HTR-8/SVneo (cell line): Measurements from ENCODE around the gene LDAH.

Experiments used
- DNase-seq: peaks from one replicate; pipeline ENCODE4 v3.0.0; 2011; ENCODE audit warnings: low spot score, mixed read lengths; ENCODE audit not compliant: insufficient read length
- FAIRE-seq: peaks from 2 replicates; lab custom pipeline; 2011; peaks lifted over from hg19 to GRCh38; lab: Jason Lieb, UNC

LDAH gene

GRCh38 chr2:20689428-20690264 lies 133.3 kb downstream of the LDAH start:
- FAIRE-seq (no peak), DNase-seq (no peak)

GRCh38 chr2:20687260-20687832 lies 135.6 kb downstream of the LDAH start:
- no peak for FAIRE-seq
- DNase-seq = no peak

GRCh38 chr2:20684581-20685063 lies 138.3 kb downstream of the LDAH start:
- no peak for DNase-seq
- no peak for FAIRE-seq

GRCh38 chr2:20682167-20682920 lies 140.6 kb downstream of the LDAH start:
- DNase-seq (no peak), FAIRE-seq (no peak)

- FAIRE-seq = no peak
- no peak for DNase-seq
Measured at GRCh38 chr2:20680744-20681375, 142.0 kb downstream of the LDAH start.

- FAIRE-seq = no peak
- no peak for DNase-seq
Measured at GRCh38 chr2:20678780-20679179, 144.1 kb downstream of the LDAH start.

- FAIRE-seq = no peak
- no peak for DNase-seq
Measured at GRCh38 chr2:20678086-20678395, 144.9 kb downstream of the LDAH start.

GRCh38 chr2:20677301-20678085 lies 145.4 kb downstream of the LDAH start:
- FAIRE-seq (no peak), DNase-seq (no peak)

GRCh38 chr2:20676353-20677215 lies 146.3 kb downstream of the LDAH start:
- FAIRE-seq (peak; percentile 59), DNase-seq (no peak)

GRCh38 chr2:20675701-20676352 lies 147.1 kb downstream of the LDAH start:
- DNase-seq = peak; percentile 52

GRCh38 chr2:20674974-20675679 lies 147.8 kb downstream of the LDAH start:
- FAIRE-seq = peak; percentile 78

More at GRCh38 chr2:20675701-20676352, 147.1 kb downstream of the LDAH start:
- FAIRE-seq = peak; percentile 4

GRCh38 chr2:20674309-20674965 lies 148.5 kb downstream of the LDAH start:
- FAIRE-seq = peak; percentile 89
- DNase-seq = no peak

More at GRCh38 chr2:20674974-20675679, 147.8 kb downstream of the LDAH start:
- DNase-seq = peak; percentile 78

- FAIRE-seq (peak; percentile 85), DNase-seq (no peak)
Measured at GRCh38 chr2:20673686-20674308, 149.1 kb downstream of the LDAH start.

GRCh38 chr2:20672201-20672951 lies 150.5 kb downstream of the LDAH start:
- DNase-seq (no peak), FAIRE-seq (no peak)

GRCh38 chr2:20671736-20672080 lies 151.2 kb downstream of the LDAH start:
- DNase-seq (no peak), FAIRE-seq (no peak)

- no peak for FAIRE-seq
- no peak for DNase-seq
Measured at GRCh38 chr2:20671036-20671735, 151.7 kb downstream of the LDAH start.
